HEK293T (cell line): ENCODE results near the gene CAPN8.
A peak's percentile ranks its signal among the peaks of the same experiment; 100 is the strongest.

Experiments used
- CTCF ChIA-PET: fragments of 350-600 bp; formaldehyde crosslinking; extraction: SDS; loops from one replicate; lab custom pipeline; 2021; ENCODE audit warnings: antibody characterized with exemption, inconsistent platforms; lab: Yijun Ruan, JAX
- POLR2A ChIA-PET: fragments of 350-600 bp; formaldehyde crosslinking; extraction: SDS; loops from one replicate; lab custom pipeline; 2020; ENCODE audit warnings: antibody characterized with exemption, inconsistent platforms; lab: Yijun Ruan, JAX
- DNase-seq: peaks from one replicate; pipeline ENCODE4 v3.0.0; 2012; ENCODE audit warnings: mixed read lengths; ENCODE audit errors: extremely low spot score
- ARNT ChIP-seq: fragments of 450-650 bp; IDR thresholded peaks from 2 replicates; pipeline ENCODE4 v1.6.1; 2017; ENCODE audit warnings: mild to moderate bottlenecking
- BHLHE40 ChIP-seq: fragments of 450-650 bp; IDR thresholded peaks from 2 replicates; pipeline ENCODE4 v1.6.1; 2016; ENCODE audit warnings: mild to moderate bottlenecking, moderate library complexity, borderline replicate concordance
- CTBP1 ChIP-seq: fragments of 450-650 bp; IDR thresholded peaks from 2 replicates; pipeline ENCODE4 v1.6.1; 2016; ENCODE audit warnings: borderline replicate concordance
- ELF4 ChIP-seq: fragments of 450-650 bp; IDR thresholded peaks from 2 replicates; pipeline ENCODE4 v1.6.1; 2017; ENCODE audit warnings: antibody characterized with exemption
- FOXA1 ChIP-seq: fragments of 450-650 bp; IDR thresholded peaks from 2 replicates; pipeline ENCODE4 v1.6.1; 2016; ENCODE audit warnings: mild to moderate bottlenecking
- FOXK2 ChIP-seq: fragments of 450-650 bp; IDR thresholded peaks from 2 replicates; pipeline ENCODE4 v1.6.1; 2016; ENCODE audit warnings: mild to moderate bottlenecking
- FOXM1 ChIP-seq: fragments of 450-650 bp; IDR thresholded peaks from 2 replicates; pipeline ENCODE4 v1.6.1; 2017; ENCODE audit warnings: mild to moderate bottlenecking, borderline replicate concordance
- HDGF ChIP-seq: fragments of 450-650 bp; IDR thresholded peaks from 2 replicates; pipeline ENCODE4 v1.6.1; 2017; ENCODE audit warnings: antibody characterized with exemption, borderline replicate concordance
- L3MBTL2 ChIP-seq: fragments of 450-650 bp; conservative IDR thresholded peaks from 2 replicates; pipeline ENCODE4 v1.6.1; 2016; ENCODE audit warnings: mild to moderate bottlenecking
- LEF1 ChIP-seq: fragments of 450-650 bp; IDR thresholded peaks from 2 replicates; pipeline ENCODE4 v1.6.1; 2017; ENCODE audit warnings: mild to moderate bottlenecking, borderline replicate concordance
- NFRKB ChIP-seq: fragments of 450-650 bp; IDR thresholded peaks from 2 replicates; pipeline ENCODE4 v1.6.1; 2016; ENCODE audit warnings: mild to moderate bottlenecking, moderate library complexity
- PKNOX1 ChIP-seq: fragments of 450-650 bp; IDR thresholded peaks from 2 replicates; pipeline ENCODE4 v1.6.1; 2016
- SP1 ChIP-seq: fragments of 450-650 bp; IDR thresholded peaks from 2 replicates; pipeline ENCODE4 v1.6.1; 2017
- SUZ12 ChIP-seq: fragments of 450-650 bp; IDR thresholded peaks from 2 replicates; pipeline ENCODE4 v1.6.1; 2016; ENCODE audit warnings: mild to moderate bottlenecking
- TARDBP ChIP-seq: fragments of 450-650 bp; IDR thresholded peaks from 2 replicates; pipeline ENCODE4 v1.6.1; 2016
- ZNF384 ChIP-seq: fragments of 450-650 bp; IDR thresholded peaks from 2 replicates; pipeline ENCODE4 v1.6.1; 2016

The CAPN8 gene

GRCh38 chr1:223682502-223682901 lies 17.0 kb upstream of the CAPN8 start:
- peak; percentile 4 for DNase-seq
- ChIA-PET POLR2A (no interaction called here), CTCF (interaction anchor here (1.2 to 4.9 kb wide), 3 partner anchors 14 to 126 kb away, joined by 4 to 43 read pairs (median 9); no protein-coding TSS in a partner anchor)
- TF ChIP-seq CTBP1 = no peak
- no peak for TF ChIP-seq ELF4
- TF ChIP-seq SUZ12 = no peak

- no peak for DNase-seq
- ChIA-PET CTCF (interaction anchor here (0.9 to 2.1 kb wide), 6 partner anchors 10 to 590 kb away, joined by 3 to 9 read pairs (median 6); no protein-coding TSS in a partner anchor), POLR2A (no interaction called here)
- no peak for TF ChIP-seq FOXK2
- TF ChIP-seq L3MBTL2 = no peak
- no peak for TF ChIP-seq SUZ12
- TF ChIP-seq ZNF384 = no peak
- no peak for TF ChIP-seq SP1
- no peak for TF ChIP-seq FOXM1
- TF ChIP-seq LEF1 = no peak
- no peak for TF ChIP-seq BHLHE40
- no peak for TF ChIP-seq ELF4
- TF ChIP-seq NFRKB = no peak
- no peak for TF ChIP-seq PKNOX1
These were observed 14.7 kb upstream of the CAPN8 start for GRCh38 chr1:223680188-223680587.

GRCh38 chr1:223678841-223679240 lies 13.3 kb upstream of the CAPN8 start:
- POLR2A ChIA-PET = no interaction called here
- DNase-seq = no peak
- TF ChIP-seq HDGF (no peak), ELF4 (no peak), LEF1 (no peak), ZNF384 (no peak), FOXA1 (no peak), FOXK2 (no peak)
- CTCF ChIA-PET = interaction anchor here (0.6 to 2.1 kb wide), 4 partner anchors 17 to 545 kb away, joined by 3 to 9 read pairs (median 4); no protein-coding TSS in a partner anchor

- POLR2A ChIA-PET = no interaction called here
- no peak for DNase-seq
- TF ChIP-seq NFRKB (no peak), BHLHE40 (no peak), ZNF384 (no peak), CTBP1 (no peak), ARNT (no peak), TARDBP (no peak), FOXK2 (no peak), LEF1 (no peak), SUZ12 (no peak), SP1 (no peak), FOXA1 (no peak), HDGF (no peak), ELF4 (no peak), PKNOX1 (no peak), L3MBTL2 (no peak)
- CTCF ChIA-PET = interaction anchor here (1.1 to 2.3 kb wide), 2 partner anchors 10 to 118 kb away, joined by 4 to 6 read pairs; no protein-coding TSS in a partner anchor
These were observed 8.8 kb upstream of the CAPN8 start for GRCh38 chr1:223674119-223674890.

- DNase-seq = peak; percentile 72
- TF ChIP-seq FOXA1 (no peak), LEF1 (no peak), BHLHE40 (no peak), CTBP1 (no peak), TARDBP (no peak), NFRKB (no peak), SUZ12 (no peak), ELF4 (no peak), FOXK2 (no peak), L3MBTL2 (no peak), ARNT (no peak), PKNOX1 (no peak), ZNF384 (no peak), SP1 (no peak), HDGF (no peak), FOXM1 (no peak)
- POLR2A ChIA-PET = interaction anchor here (0.6 kb wide), 1 partner anchor 58 kb away, joined by 3 read pairs; no protein-coding TSS in a partner anchor
- CTCF ChIA-PET = interaction anchor here (0.6 to 1.2 kb wide), 9 partner anchors 10 to 537 kb away, joined by 3 to 10 read pairs (median 3); no protein-coding TSS in a partner anchor
These were observed 5.1 kb upstream of the CAPN8 start for GRCh38 chr1:223670458-223671159.
